IPS-NIHi11 (cell line): Measurements from ENCODE around the gene PLEKHA6.

Experiments
- DNase-seq: peaks from one replicate; pipeline ENCODE4 v3.0.0; 2012; ENCODE audit warnings: mixed read lengths, low spot score

PLEKHA6 gene

DNA sequence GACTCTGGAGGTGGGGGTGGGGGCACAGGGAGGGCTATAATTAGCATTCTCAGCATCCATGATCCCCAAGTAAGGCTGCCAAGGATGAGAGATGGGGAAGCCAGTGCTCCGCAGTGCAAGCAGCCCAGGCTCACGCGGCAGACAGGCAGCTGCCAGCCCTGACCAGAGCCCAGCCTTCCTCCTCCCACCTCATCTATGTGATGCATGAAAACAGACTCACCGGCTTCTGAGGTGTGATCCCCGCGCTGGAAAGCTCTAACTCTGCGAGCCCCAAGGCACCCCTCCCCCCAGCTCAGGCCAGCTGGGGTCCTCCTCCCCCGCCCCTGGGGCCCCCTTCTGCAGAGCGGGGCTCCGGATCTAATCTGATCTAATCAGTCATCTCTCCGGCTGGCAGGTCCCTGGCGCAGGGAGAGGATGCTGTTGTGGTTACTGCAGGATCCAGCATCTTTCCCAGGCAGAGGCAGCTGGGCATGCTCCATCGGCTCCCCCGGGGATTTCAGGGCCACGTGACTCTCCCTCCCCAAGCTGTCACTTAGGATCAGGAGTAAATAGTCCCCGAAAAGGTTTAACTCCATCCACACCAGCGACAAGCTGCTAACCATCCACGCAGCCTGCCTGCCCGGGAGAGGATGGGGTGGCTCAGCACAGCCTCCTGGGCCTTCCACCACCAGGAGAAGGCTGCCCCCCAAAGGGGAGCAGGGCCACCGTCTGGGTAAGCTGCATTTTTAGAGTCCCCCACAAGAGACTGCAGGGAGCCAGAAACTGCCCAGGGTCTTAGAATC is at the start of gene PLEKHA6:
TSS of gene PLEKHA6 (minus strand) at position 456 of the 782 bp plus-strand sequence. CDS start 86,202 bp downstream, outside the sequence.
- DNase-seq, result peak; percentile 27

GRCh38 chr1:204409123-204409522 is 49.4 kb upstream of the PLEKHA6 start:
- no peak for DNase-seq

DNA sequence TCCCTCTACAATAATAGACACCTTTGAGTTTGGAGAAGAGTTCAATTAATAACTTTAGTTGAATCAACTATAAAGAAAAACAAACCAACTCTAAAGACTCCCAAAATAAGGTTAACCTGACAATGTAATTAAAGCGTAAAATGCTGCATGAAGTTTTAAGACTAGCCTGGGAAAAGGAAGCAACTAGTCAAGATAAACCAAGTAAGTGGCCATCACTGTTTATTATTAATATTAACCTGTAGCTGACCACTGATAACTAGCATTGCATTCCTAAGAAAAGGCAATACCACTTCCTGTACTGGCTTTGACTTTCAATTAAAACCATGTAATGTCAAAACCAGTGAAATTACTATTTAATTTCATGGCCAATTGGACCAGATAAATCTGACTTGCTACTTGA is 48.9 kb upstream of the PLEKHA6 start:
- no peak for DNase-seq

- DNase-seq, result no peak
Measured at GRCh38 chr1:204408074-204408507, 48.4 kb upstream of the PLEKHA6 start.

DNA sequence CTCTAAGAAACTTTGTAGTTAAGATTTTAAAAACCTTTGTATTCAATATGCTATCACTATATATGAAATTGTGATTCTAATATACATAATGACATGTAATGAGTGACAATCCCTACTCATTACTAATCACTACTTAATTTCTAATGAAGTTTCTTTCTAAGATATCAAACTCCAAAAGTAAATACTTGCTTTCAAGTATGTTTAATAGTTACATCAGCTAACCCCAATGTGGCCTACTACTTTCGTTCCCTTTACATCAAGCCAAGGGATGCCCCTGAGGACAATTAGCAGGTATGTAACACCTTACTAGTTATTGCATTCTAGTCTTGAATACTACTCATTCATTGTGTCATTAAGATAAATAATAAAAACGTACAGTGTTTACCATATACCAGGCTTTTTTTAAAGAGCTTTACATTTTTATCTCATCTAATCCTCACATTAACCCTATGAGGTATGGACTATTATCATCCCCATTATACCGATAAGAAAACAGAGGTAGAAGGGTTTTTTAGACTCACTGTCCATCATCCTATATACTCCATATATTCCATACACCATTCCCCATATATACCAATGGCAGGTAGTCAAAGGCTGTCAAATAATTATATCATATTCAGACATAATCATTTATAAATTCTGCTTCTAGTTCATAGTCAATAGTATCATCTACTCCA is 47.7 kb upstream of the PLEKHA6 start:
- DNase-seq, result no peak

GRCh38 chr1:204406621-204407020 is 46.9 kb upstream of the PLEKHA6 start:
- no peak for DNase-seq

DNA sequence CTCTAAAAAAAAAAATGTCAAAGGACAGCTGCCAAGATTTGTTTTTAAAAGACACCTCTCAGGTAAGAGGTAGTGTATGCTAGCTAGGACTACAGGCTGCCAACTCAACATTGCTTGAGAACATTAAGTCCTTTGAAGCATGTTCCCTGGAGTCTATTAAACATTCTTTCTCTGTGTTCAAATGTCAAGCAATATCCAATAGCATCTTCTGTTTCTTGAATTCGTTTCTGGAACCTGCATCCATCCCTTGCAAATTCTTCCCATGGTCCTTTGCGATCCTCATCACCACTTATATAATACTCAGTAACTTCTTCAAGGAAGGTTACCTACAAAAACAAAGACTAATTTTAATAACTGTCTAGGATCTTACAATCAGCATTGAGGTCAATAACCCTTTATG is 46.3 kb upstream of the PLEKHA6 start:
- DNase-seq, result no peak

DNA sequence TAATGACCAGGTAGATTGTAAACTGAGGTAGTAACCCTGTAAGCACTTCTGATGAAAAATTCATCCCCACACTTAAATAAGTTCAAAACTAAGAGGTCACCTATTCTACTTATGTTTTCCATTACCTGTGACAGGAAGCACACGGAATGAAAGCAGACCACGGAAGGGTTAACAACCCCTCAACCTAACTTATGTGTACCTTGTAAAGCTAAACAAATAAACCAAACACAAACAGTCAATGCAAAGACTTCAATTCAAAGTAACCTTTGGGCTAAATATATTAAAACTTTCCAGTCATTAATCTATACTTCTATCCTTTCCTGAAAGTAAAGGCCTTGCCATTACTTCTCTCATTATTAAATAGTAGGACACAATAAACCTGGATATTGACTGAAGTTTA is 44.9 kb upstream of the PLEKHA6 start:
- no peak for DNase-seq

DNA sequence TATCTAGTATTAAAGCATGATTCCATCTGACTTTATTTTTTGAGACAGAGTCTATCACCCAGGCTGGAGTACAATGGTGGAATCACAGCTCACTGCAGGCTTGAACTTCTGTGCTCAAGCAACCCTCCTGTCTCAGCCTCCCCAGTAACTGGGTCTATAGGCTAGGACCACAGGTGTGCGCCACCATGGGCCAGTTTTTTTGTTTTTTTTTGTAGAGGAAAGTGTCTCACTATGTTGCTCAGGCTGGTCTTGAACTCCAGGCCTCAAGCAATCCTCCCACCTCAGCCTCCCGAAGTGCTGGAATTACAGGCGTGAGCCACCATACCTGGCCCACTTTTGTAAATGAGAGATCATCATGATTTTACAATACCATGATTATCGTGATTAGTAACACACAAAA is 42.7 kb upstream of the PLEKHA6 start:
- DNase-seq, result no peak

DNA sequence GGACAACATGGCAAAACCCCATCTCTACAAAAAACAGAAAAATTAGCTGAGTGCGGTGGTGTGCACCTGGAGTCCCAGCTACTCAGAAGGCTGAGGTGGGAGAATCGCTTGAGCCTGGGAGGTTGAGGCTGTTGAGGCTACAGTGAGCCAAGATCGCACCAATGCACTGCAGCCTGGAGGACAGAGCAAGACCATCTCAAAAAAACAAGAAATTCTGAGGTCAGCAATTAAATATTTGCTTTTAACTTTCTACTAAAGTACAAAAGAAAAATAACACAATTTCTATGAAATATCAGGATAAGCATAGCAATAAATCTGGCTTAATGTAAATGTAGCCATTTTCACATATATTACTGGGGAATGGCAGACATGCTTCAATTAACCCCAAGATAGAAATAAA is 42.0 kb upstream of the PLEKHA6 start:
- DNase-seq, result no peak

DNA sequence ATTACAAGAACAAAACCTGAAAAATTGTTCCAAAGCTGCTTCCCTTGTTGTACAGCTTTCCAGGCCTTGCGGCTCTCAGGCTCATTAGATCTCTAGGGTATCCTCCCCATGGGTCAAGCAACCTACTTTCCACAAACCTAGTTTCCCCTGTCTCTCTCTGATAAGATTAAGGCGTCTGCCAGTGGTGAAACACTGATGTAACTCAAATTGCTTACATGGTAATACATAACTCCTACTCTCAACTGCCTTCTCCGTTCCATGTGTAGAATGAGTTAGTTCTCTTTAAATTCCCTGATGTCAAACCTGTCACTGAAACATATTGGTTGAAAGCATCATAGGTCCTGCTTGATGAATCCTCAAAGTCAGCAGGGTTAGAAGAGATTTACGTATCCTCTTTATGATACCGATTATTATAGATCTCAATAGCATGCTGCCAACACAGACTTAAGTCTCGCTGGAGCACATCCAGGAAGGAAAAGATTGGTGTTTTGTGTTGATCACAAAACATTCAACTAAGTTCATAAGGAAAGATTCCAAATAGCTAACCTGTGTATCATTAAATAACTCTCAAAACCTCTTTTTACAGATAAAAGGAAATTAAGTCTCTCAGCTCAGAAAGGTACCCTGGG is 41.3 kb upstream of the PLEKHA6 start:
- DNase-seq, result no peak

DNA sequence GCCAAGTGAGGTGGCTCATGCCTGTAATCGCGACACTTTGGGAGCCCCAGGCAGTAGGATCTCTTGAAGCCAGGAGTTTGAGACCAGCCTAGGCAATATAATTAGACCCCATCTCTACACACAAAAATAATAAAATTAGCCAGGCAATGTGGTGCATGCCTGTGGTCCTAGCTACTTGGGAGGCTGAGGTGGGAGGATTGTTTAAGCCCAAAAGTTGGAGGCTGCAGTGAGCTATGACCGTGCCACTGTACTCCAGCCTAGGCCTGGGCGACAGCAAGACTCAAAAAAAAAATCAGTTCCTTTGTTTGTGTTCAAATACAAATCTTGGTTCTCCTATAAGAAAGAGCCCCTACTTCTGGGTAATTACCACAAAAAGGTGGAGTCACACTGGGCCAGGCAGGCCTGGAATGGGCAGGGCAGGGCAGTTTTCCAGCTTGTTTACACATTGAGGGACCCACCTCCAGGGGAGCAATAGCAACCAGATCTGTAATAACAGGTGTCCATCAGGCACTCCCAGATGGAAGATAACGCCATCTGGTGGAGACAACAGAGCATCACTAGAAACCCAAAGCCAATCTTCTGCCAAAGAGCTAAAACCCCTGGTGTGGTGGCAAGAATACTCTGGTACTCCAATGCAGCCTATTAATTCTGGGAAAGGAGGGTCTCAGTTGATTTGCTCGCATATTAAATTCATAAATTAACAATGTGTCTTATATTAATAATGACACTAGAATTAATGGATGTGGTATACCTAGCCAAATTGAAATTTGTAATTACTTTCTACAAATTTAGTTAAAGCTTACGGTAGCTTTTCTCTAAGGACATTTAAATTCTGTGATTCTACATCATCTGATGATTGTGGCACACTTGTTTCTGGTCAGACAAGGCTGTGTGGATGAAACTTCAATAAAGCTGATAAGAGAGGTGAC is 38.7 kb upstream of the PLEKHA6 start:
- peak; percentile 90 for DNase-seq

DNA sequence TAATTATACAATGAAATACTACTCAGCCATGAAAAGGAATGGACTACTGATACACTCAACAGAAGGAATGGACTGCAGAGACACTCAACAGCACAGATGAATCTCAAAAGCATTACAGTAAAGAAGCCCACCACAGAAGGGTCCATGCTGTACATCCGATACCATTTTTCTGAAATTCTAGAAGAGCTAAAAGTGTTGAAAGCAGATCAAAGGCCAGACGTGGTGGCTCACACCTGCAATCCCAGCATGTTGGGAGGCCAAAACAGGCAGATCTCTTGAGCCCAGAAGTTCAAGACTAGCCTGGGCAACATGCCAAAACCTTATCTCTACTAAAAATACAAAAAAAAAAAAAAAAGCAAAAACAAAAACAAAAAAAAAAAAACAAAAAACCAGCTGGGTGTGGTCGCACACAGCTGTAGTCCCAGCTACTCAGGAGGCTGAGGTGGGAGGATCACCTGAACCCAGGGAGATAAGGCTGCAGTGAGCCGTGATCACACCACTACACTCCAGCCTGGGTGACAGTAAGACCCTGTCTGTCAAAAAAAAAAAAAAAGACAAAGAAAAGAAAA is 36.4 kb upstream of the PLEKHA6 start:
- DNase-seq, result no peak

- no peak for DNase-seq
Measured at GRCh38 chr1:204391629-204392028, 31.9 kb upstream of the PLEKHA6 start.

DNA sequence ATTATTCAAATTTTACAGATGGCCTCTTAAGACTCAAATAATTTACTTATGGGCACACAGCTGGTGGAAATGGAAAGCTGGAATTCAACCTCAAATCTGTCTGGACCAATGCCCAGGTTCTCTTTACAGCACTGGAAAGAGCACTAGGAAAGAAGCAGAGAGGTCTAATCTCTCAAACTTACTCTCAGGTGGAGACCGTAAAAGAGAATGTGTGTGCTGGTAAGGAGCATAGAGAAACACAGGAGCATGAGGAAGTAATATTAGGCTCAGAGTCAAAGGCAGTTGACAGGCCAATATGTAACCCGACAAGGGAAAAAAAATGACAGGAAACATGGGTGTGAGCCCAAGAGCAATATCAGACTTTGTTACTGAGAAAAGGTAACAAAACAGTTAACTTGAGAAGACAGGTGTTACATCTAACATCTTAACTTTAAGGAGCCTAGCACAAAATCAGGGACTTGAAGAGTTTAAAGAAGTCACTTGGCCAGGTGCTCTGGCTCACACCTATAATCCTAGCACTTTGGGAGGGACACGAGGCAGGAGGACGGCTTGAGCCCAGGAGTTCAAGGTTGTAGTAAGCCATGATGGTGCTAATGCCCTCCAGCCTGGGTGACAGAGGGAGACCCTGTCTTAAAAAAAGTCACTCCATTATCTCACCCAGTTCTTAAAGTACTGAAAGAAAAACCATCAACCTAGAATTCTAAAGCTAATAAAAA is 31.2 kb upstream of the PLEKHA6 start:
- no peak for DNase-seq

DNA sequence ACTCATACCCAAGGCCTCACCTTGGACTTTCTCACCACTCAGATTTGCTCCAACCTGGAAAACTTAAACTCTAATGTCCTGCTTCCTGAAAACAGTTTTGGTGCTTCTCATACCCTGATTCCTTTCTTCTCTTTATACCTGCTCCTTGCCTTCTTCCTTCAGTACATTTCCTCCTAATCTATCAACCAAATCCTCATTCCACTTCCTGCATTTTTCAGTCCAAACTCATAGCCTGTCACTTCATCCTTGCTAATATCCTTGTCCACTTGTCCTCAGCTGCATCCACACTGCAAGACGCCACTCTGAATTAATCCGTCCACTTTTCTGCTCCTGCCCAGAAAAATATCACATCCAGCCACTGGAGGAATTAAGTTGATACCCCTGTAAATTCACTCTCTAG is 26.0 kb upstream of the PLEKHA6 start:
- no peak for DNase-seq

DNA sequence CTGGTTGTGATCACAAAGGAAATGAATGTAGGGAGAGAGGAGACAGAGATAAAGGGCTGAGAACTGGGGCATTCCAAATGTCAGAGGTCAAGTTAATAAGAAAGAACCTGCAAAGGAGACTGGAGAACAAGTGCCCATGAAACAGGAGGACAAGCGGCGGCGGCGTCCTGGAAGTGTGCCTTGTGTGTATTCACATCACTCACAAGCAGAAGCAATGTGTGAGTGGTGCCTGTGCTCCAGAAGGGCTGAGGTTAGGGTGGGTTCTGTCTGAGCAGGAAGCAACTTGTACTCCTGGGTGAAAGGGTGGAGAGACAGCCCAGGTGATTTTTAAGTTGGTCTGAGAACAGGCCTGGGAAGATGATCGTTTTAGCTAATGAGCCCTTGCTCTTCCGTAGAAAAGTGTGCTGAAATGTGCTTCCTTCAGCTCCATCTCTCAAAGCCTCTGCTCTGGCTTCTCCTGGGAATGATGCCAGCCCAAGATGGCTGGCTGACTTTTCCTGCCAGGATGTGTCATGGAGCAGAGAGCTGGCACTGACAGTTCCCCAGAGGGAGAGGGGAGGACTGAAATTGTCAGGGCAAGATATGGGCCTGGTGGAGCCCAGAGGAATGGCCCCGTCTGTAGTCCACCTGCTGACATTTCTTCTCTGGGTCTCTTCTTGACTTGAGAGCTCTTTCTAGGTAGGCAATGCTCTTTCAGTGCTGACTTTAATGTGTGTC is 25.1 kb upstream of the PLEKHA6 start:
- no peak for DNase-seq

DNA sequence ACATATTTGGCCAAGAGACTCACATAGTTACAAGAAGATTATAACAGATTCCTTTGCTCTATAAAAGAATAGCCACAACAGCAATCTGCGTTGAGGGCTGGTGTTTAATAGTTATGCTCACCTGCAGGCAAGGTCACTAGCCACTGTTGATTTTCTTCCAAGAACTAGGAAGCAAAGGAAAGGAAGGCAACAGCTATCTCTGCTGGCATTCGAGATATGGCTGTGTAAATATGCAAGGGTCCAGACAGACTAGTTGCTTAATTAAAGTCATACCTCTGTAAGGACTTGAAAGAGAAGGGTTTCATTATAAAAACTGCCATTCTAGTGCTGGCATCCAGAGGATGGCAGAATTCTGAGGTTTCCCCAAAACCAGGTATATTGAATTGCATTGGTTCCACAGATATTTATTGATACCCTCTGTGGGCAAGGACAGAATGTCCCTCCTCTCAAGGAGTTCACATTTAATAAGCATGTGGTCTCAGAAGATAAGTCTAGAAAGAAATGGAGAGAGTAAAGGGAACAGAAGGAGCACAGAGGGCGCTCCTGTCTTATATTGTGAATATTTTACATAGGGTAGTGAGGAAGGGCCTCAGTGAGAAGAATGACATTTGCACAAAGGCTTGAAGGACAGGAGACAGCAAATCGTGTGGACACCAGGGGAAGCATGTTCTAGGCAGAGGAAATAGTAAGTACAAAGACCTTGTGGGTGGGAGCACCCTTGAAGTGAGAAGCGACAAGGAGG is 23.6 kb upstream of the PLEKHA6 start:
- no peak for DNase-seq

- DNase-seq, result no peak
Measured at GRCh38 chr1:204382714-204383083, 23.0 kb upstream of the PLEKHA6 start.
